ENCODE data around the gene HRH2.
"Not testable (repeated sequence)": the region's sequence is repeated elsewhere in the genome, so short reads cannot be mapped to it uniquely, and the experiment has no call there.

HRH2 gene

DNA sequence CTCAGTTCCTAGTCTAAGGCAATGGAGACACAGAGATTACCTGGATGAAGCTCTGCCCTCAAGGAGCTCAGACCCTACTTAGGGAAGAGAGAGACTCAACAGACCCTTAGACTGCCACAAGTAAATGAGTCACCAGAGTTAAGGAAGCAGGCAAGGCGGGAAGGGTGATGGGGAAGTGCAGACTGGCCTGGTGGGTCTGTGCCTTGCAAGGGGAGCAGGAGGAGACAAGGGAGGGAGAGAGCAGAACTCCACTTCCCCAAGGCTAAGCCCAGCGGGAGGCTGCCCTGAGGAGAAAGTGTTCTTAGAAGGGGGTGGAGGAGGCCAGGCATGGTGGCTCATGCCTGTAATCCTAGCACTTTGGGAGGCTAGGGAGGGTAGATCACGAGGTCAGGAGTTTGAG is 83.7 kb downstream of the HRH2 start:
- DNase-seq (ENCODE audit: low read depth): no peak

DNA sequence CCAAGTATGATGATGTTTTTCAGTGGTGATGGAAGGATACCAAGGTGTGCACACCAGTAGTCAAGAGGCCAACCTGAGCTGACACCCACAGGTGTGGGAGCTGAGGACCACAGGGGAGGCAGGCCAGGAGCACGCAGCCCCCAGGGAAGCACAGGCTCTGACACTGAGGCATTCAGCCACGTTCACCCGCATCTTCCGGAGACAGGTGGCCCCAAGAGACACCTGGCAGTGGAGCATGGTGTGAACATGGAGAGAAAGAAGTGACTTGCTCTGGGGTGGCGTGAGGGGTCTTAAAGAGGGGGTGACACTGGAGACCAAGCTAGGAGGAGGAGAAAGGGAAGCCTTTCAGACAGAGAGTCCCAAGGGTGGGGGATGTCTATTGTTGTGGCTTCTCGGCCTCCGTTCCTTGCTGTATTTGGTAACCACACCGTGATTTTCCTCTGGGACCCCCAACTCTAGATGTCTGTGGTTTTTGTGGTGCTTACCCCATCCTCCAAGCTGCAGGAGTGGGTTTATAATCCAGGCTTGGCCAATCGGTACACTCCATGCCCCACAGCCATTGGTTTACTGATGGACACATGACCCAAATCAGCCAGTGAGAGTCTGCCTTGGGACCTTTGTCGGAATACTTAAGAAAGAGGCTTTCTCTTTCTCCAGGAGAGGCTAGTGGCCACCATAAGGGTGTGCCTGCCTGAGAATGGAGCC is 84.6 kb downstream of the HRH2 start:
- no peak for DNase-seq (ENCODE audit: low read depth)

DNA sequence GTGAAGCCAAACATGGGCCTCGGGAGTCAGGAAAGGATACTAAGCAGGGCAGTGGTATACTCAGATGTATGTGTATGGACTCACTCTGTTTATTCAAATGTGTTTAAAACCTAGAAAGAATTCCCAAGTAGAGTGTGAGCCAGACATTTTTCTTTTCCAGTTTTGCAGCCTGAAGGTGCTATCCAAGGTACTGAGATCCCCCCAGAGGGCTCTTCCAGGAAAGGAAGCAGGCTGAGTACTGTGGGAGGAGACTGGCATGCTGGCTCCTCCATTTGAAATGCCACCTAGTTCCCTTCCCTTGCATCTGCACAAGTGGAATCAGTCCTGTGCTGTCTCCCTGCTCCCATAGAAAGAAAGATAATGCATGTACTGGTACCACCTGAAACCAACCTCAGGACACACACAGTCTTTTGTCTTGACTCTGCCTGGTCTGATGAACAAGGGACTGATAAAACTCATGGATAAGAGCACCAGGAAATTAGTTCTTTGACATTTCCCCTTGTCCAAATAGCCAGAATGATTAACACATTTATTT is 85.9 kb downstream of the HRH2 start:
- no peak for DNase-seq (ENCODE audit: low read depth)

DNA sequence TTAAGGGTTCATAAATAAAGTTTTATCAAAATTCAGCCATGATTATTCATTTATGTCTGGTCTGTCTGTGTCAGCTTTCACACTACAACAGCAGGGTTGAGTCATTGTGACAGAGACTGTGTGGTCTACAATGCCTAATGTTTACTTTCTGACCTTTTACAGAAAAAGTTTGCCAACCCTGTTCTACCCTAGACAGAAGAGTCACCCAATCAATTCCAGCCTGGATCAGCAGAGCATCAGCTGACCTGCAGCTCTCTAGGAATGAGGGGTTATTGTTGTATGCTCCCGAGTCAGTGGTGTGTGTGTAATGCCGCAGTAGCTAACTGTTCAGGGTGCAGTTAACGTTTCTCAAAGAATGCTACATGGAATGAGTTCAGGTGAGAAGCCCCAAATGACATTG is 87.3 kb downstream of the HRH2 start:
- DNase-seq (ENCODE audit: low read depth): no peak

DNA sequence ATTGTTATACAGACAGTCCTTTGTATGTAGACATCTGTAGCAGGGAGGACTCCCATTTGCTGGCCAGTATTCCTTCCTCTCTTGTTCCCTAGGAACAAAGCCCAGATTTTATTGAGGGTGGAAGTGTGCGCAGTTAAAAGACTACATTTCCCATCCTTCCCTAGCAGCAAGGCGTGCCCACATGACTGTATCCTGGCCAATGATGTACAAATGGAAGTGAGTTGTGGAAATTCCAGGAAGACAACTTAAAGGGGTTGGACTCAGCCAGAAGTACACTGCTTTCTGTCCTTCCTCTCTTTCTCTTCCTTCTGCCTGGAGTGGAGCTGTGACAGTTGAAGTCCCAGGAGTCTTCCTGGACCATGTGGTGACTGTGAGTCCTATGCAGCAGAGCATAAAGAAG is 89.0 kb downstream of the HRH2 start:
- DNase-seq (ENCODE audit: low read depth): peak; percentile 4

DNA sequence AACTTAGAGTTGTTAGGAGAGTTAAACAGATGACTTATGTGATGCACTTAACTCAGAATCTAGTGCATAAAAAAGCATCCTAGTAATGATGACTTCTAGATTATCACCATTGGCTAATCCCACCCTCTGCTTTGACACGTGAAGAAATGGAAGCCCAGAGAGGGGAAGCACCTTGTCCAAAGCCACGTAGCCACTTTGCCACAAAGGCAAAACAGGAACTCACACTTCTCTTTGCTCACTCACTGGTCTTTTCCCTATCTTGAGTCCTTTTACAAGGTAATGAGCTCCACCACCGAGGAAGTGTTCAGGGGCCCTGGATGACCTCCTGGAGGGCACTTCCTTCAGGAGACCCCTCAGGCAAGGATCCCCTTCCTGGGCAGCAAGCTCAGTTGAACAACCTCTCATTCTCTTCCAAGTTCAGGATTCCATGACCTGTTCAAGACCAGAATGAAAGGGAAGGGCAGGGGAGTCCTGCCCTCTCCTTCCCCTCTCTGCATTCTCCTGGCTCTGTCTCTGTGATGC is 89.7 kb downstream of the HRH2 start:
- DNase-seq (ENCODE audit: low read depth): no peak

DNA sequence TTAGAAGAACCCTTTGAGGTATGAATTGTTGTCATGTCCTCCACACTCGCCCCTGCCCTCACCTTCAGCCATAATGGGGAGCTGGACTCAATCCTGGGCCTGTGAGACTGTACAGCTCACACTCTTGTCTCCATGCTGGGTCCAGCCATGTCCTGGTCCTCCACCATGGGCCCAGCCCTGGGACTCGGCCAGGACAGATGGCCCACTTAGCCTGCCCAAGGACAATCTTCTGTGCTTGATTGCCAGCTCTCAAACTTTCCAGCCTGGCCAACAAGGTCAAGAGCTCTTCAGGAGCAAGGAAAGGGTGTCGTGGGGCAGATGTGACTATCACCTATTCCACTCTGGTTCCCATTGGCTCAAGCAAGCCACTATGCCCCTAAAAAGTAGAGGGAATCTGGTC is 90.8 kb downstream of the HRH2 start:
- no peak for DNase-seq (ENCODE audit: low read depth)

DNA sequence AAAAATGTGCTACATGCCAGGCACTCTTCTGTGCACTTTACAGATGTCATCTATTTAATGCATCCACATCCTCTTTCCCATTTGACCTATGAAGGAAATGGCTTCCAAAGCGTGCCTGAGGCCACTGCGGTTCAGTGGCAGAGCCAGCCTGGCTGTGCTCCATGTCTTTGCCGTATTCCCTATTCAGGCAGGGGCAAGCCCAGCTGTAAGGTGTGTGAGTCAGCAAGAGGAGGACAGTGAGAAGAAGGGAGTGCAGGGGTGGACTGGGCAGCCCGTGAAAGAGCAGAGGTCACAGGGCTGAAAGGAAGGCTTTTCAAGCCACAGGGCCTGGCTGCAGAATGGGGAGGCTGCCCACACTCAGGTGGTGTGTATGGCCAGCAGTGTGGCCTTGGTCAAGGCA is 91.7 kb downstream of the HRH2 start:
- no peak for DNase-seq (ENCODE audit: low read depth)

DNA sequence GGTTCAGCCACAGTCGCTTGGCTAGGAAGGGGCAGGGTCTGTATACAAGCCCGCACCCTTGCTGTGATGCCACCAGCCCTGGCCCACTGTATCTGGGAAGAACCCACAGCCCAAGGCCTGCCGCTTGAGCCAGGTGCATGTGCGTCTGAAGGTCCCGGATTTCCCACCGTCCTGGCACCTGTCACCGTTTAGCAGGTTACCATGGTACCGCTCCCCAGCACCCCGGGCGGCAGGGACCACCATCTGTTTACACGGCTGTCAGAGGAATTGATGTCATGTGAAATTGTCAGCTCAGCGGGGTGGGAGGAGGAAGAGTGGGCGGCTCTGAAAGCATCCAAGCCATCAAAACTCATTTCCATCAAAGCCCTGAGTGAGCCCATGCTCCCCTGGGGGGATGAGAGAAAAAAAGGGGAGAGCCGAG is 92.7 kb downstream of the HRH2 start:
- DNase-seq (ENCODE audit: low read depth): no peak

DNA sequence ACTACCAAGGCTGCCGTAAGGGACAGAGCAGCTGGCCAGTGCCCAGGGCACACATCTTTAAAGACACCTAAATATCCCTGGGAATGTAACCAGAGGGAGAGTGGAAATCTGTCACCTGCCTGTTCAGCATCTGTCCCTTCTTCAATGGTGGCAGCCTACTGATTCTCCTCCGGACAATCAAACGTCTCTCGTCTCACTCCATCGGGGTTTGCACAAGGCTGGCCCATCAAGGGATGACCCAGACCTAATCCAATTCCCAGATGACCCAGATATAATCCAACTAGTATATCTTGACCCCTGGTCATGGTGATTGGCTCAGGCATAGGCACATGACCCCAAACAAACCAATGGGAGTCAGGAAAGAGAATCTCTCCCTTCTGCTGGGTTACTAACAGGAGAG is 93.5 kb downstream of the HRH2 start:
- no peak for DNase-seq (ENCODE audit: low read depth)

DNA sequence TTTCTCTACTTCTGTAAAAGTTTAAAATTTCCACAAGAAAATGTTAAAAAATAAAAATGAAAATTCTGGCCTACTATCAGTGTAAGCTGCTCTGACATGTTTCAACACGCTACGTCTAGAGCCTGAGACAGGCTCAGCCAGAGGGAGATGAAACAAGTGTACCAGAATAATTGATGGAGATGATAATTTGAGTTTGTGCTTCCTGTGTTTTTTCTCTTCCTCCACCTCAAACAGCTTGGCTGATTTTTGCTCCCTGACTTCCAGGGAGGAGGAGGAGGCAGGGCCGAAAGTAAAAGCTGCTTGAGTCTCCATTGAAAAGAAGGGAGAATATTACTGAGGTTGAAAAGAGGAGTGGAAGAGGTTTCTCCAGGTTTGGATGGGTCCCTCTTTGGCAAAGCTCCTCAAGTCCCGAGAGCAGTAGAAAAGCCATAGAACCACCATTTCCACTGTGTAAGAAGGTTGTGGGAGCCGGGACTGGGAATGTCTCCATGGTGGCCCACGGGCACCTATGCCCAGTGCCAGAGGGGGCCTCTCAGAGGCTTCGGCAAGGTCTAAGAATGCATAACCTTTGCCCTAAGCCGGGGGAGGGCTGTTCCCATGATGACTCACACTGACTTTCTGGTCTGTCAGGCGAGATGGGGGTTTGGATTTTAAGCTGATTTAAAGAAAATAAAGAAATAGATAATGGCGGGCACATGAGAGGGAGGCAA is 95.1 kb downstream of the HRH2 start:
- DNase-seq (ENCODE audit: low read depth): no peak

DNA sequence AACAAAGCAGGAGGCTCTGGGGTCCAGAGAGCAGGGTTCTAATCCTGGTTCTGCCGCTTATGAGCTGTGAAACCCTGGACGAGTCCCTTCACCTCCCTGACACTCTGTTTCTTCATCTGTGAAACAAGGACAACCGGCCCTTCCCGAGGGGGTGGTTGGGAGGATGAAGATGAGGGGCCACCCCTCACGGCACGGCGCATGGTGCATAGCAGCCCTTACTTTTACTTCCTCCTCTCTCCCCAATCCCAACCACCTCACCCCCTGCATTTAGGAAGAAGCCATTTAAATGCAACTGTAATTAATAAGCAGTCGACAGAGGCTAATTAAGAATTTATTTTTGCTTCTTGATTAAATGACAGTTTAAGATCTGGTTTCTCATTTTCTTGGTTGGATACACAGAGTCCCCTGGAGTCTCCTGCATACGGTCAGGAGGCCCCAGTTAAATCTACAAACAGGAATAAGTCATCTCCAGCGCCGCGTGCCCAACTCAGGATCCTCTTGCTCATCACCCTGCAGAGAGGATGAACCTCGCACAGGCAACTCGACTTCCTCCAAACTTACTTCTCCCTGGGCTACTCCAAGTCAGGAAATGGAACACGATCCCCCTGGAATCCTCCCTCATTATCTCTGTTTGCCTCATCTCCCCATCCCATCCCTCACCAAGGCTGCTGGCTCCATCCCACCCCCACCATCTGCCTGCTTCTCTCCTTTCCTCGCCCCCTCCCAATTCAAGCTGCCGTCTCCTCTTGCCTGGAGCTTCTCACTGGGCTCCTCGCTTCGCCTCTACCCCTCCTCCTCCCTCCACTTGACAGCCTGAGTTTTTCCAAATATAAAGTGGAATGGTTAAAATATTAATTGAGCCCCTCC is 95.9 kb downstream of the HRH2 start:
- no peak for DNase-seq (ENCODE audit: low read depth)

DNA sequence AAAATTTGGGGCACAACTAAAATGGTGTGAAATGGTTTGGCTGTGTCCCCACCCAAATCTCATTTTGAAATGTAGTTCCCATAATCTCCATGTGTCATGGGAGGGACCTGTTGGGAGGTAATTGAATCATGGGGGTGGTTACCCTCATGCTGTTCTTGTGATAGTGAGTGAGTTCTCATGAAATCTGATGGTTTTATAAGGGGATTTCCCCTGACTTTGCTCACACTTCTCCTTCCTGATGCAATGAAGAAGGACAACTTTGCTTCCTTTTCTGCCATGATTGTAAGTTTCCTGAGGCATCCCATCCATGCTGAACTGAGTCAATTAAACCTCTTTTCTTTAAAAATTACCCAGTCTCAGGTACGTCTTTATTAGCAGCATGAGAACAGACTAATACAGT is 102.1 kb downstream of the HRH2 start:
- not testable (repeated sequence) for DNase-seq (ENCODE audit: low read depth)

All from CMK (cell line).